SK-N-SH (cell line): ENCODE data around the gene HSPG2. TPM values are rescaled to one million over a fixed set of nuclear protein-coding genes. Genes with fewer than 3 reads are reported as not detected.

Source experiments
- CTCF ChIA-PET: fragments of 300-600, 350-600 bp; formaldehyde crosslinking; extraction: SDS; loops from one replicate; lab custom pipeline; 2021; lab: Yijun Ruan, JAX
- POLR2A ChIA-PET: fragments of 350-600 bp; sonication (Branson Sonifier 250); formaldehyde crosslinking; extraction: SDS; loops from one replicate; lab custom pipeline; 2020; ENCODE audit warnings: antibody characterized with exemption, inconsistent platforms; lab: Yijun Ruan, JAX
- DNase-seq: peaks from one replicate; pipeline ENCODE4 v3.0.0; 2012
- H2AFZ ChIP-seq: fragments of 200-600 bp; sonication (generic); 2 replicates; pipeline ENCODE4 v1.8.1; 2016; ENCODE audit warnings: antibody characterized with exemption, mild to moderate bottlenecking, low read depth
- H3F3A ChIP-seq: fragments of 200-600 bp; sonication (generic); replicated peaks from 2 replicates; pipeline ENCODE3; 2016; ENCODE audit warnings: antibody characterized with exemption, mild to moderate bottlenecking; ENCODE audit not compliant: insufficient read depth
- H3K27ac ChIP-seq, 2 experiments: fragments of 200-500 bp in 1 of 2; fragments of 200-600 bp in 1 of 2; sonication (Bioruptor generic) in 1 of 2; sonication (generic), shearing (Covaris generic) in 1 of 2; 2 replicates each; pipeline versions ENCODE4 v1.5.1 to v1.6.1; 2014 to 2016; ENCODE audit warnings: low read depth in 2 of 2, inconsistent platforms in 1 of 2, low read length in 1 of 2, mild to moderate bottlenecking in 1 of 2, mixed read lengths in 1 of 2
- H3K27me3 ChIP-seq: fragments of 200-600 bp; sonication (generic), shearing (Covaris generic); 2 replicates; pipeline ENCODE4 v1.6.1; 2016; ENCODE audit warnings: mixed run types; ENCODE audit not compliant: insufficient read depth
- H3K36me3 ChIP-seq, 2 experiments: fragments of 200-500 bp in 1 of 2; fragments of 200-600 bp in 1 of 2; sonication (Bioruptor generic) in 1 of 2; sonication (generic) in 1 of 2; replicated peaks in 1 of 2; 2 replicates each; pipeline versions ENCODE3 to v1.5.1; 2014 to 2016; ENCODE audit warnings: low read length in 1 of 2, mild to moderate bottlenecking in 1 of 2; ENCODE audit not compliant: insufficient read depth in 2 of 2, control insufficient read depth in 1 of 2
- H3K4me1 ChIP-seq, 2 experiments: fragments of 200-500 bp in 1 of 2; fragments of 200-600 bp in 1 of 2; sonication (Bioruptor generic) in 1 of 2; sonication (generic), shearing (Covaris generic) in 1 of 2; 2 replicates each; pipeline versions ENCODE4 v1.5.1 to v1.6.1; 2014 to 2016; ENCODE audit warnings: low read depth in 1 of 2, low read length in 1 of 2, mixed run types in 1 of 2; ENCODE audit not compliant: insufficient read depth in 2 of 2, control insufficient read depth in 1 of 2
- H3K4me2 ChIP-seq: fragments of 200-600 bp; sonication (generic), shearing (Covaris generic); 2 replicates; pipeline ENCODE4 v1.6.1; 2017; ENCODE audit warnings: mixed run types
- H3K4me3 ChIP-seq, 2 experiments: fragments of 200-500 bp in 1 of 2; fragments of 200-600 bp in 1 of 2; sonication (Bioruptor generic) in 1 of 2; sonication (generic), shearing (Covaris generic) in 1 of 2; 2 replicates each; pipeline versions ENCODE4 v1.5.1 to v1.8.1; 2014 to 2016; ENCODE audit warnings: low read depth in 2 of 2, inconsistent platforms in 1 of 2, low read length in 1 of 2, mild to moderate bottlenecking in 1 of 2, mixed read lengths in 1 of 2, moderate library complexity in 1 of 2
- H3K79me2 ChIP-seq: fragments of 200-600 bp; sonication (generic); 2 replicates; pipeline ENCODE4 v1.8.1; 2017; ENCODE audit warnings: mild to moderate bottlenecking; ENCODE audit not compliant: insufficient read depth
- H3K9ac ChIP-seq: fragments of 200-600 bp; sonication (generic); 2 replicates; pipeline ENCODE4 v1.6.1; 2017; ENCODE audit warnings: mixed run types
- H3K9me2 ChIP-seq: fragments of 200-600 bp; sonication (generic); 2 replicates; pipeline ENCODE4 v1.6.1; 2017; ENCODE audit warnings: mixed run types
- H3K9me3 ChIP-seq: fragments of 200-600 bp; sonication (generic); 2 replicates; pipeline ENCODE4 v1.6.1; 2017; ENCODE audit warnings: mixed run types, mild to moderate bottlenecking, moderate library complexity
- H4K20me1 ChIP-seq: fragments of 200-600 bp; sonication (generic); 2 replicates; pipeline ENCODE4 v1.6.1; 2017; ENCODE audit warnings: mild to moderate bottlenecking, mixed run types; ENCODE audit not compliant: insufficient read depth
- EP300 ChIP-seq, 2 experiments: IDR thresholded peaks; 2 replicates each; pipeline versions ENCODE4 v1.4.0 to v1.6.1; 2012; ENCODE audit warnings: borderline replicate concordance in 1 of 2, low read depth in 1 of 2, low read length in 1 of 2
- EZH2phosphoT487 ChIP-seq: fragments of 200-600 bp; sonication (generic); IDR thresholded peaks from 2 replicates; pipeline ENCODE4 v1.6.1; 2017; ENCODE audit warnings: low read depth, mixed run types, mild to moderate bottlenecking, antibody characterized with exemption, moderate library complexity, borderline replicate concordance
- FOSL2 ChIP-seq: IDR thresholded peaks from 2 replicates; pipeline ENCODE4 v1.4.0; 2012; ENCODE audit warnings: low read depth, mild to moderate bottlenecking, moderate library complexity, borderline replicate concordance
- FOXM1 ChIP-seq: IDR thresholded peaks from 2 replicates; pipeline ENCODE4 v1.4.0; 2012; ENCODE audit warnings: low read depth, mild to moderate bottlenecking
- GABPA ChIP-seq: IDR thresholded peaks from 2 replicates; pipeline ENCODE4 v1.4.0; 2012; ENCODE audit warnings: low read depth, mild to moderate bottlenecking
- MEF2A ChIP-seq: IDR thresholded peaks from 2 replicates; pipeline ENCODE4 v1.4.0; 2012; ENCODE audit warnings: low read depth, borderline replicate concordance
- NFIC ChIP-seq: IDR thresholded peaks from 2 replicates; pipeline ENCODE4 v1.4.0; 2012; ENCODE audit warnings: borderline replicate concordance
- NRF1 ChIP-seq: IDR thresholded peaks from 2 replicates; pipeline ENCODE4 v1.6.1; 2012; ENCODE audit warnings: low read depth, mild to moderate bottlenecking, low read length
- POLR2AphosphoS5 ChIP-seq: IDR thresholded peaks from 2 replicates; pipeline ENCODE4 v1.6.1; 2012; ENCODE audit warnings: low read depth, low read length
- RCOR1 ChIP-seq: fragments of 150-350 bp; IDR thresholded peaks from 2 replicates; pipeline ENCODE4 v1.6.1; 2017; ENCODE audit warnings: antibody characterized with exemption, low read length
- SIN3A ChIP-seq: IDR thresholded peaks from 2 replicates; pipeline ENCODE4 v1.6.1; 2012; ENCODE audit warnings: low read depth, mild to moderate bottlenecking, low read length, moderate library complexity, borderline replicate concordance
- SMC3 ChIP-seq: IDR thresholded peaks from 2 replicates; pipeline ENCODE4 v1.6.1; 2012; ENCODE audit warnings: low read depth, low read length, improper control_type of control experiment
- TAF1 ChIP-seq: IDR thresholded peaks from 2 replicates; pipeline ENCODE4 v1.6.1; 2012; ENCODE audit warnings: low read depth, mild to moderate bottlenecking, low read length, moderate library complexity, borderline replicate concordance
- TEAD4 ChIP-seq: IDR thresholded peaks from 2 replicates; pipeline ENCODE4 v1.4.0; 2012; ENCODE audit warnings: mild to moderate bottlenecking, borderline replicate concordance; ENCODE audit not compliant: insufficient read depth
- WGBS: methylation state at CpG from one replicate; pipeline ENCODE4 v1.1.6; 2017; ENCODE audit warnings: low lambda C conversion rate; 5-methylcytosine and 5-hydroxymethylcytosine counted together
- polyA plus RNA-seq, 3 experiments: library from polyadenylated mRNA; depleted of rRNA; stranded (reverse); fragments of >200 nt; gene quantifications; 2 replicates each; pipeline ENCODE4 v1.2.3, GENCODE V29; 2012
- TF ChIP-seq, protein P1 (sequence below): IDR thresholded peaks from 2 replicates; pipeline ENCODE4 v1.4.0; 2012; ENCODE audit warnings: low read depth, borderline replicate concordance
- TF ChIP-seq, protein P2 (sequence below): fragments of 150-350 bp; IDR thresholded peaks from 2 replicates; pipeline ENCODE4 v1.6.1; 2016; ENCODE audit warnings: mild to moderate bottlenecking, low read depth, low read length
- TF ChIP-seq, protein P3 (sequence below): IDR thresholded peaks from 2 replicates; pipeline ENCODE4 v1.4.0; 2012; ENCODE audit warnings: low read depth, borderline replicate concordance

The HSPG2 gene
- polyA plus RNA-seq, 1 of the 3 experiments (the other 2 are of a cell fraction): 28.9 TPM

DNA sequence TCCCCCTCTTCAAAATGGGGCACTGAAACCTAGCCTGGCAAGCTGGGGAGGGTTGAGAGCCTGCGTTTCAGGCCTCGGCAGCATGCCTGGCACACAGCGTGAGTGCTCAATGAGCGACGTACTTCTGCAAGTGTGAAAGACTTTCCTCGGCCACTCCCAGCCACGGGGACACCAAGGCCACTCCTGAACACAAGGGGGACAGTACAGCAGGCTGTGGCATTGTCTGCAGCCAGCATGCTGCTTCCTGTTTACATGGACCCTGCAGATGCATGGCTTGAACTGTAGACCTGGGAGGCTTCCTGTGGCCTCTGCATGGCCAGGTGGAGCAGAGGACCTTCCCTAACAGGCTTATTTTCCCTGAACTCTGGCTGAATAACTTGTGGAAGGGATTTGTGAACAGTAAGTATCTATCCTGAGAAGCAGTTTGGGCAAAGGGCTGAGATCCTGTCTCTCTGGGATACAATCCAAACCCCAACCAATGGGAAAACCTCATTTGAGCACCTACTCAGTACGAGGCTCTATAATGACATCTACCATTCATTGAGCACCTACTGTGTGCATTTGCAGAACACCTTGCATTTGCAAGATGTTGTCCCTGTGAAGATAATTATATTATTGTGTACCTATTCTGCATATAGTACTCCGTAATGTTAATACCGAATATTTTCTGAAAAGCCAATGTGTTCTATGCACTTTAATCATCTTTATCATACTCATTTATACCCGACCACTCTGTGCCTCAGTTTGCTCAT lies 9.9 kb upstream of the HSPG2 start:
- H3K36me3 ChIP-seq: no peaks in the 10 kb centered on the region
- POLR2A ChIA-PET: no interaction called here
- H3K4me3 ChIP-seq: no peak overlapping the region
- no peak overlapping the region for H3K4me2 ChIP-seq
- H3K27ac ChIP-seq: no peak overlapping the region
- no peaks in the 10 kb centered on the region for H4K20me1 ChIP-seq
- no peak for DNase-seq
- H3F3A ChIP-seq: peaks cover 11% of the 10 kb centered on the region
- H2AFZ ChIP-seq: no peak overlapping the region
- H3K27me3 ChIP-seq: no peaks in the 10 kb centered on the region
- CTCF ChIA-PET: no interaction called here
- H3K9me3 ChIP-seq: no peaks in the 10 kb centered on the region
- no peak overlapping the region for H3K9ac ChIP-seq
- no peak for TF ChIP-seq FOSL2
- no peak for TF ChIP-seq EZH2phosphoT487
- no peak for TF ChIP-seq RCOR1
- no peak for TF ChIP-seq TEAD4
- no peak for TF ChIP-seq EP300 (IDR thresholded peaks at IDR 0.05; ENCODE audit: borderline replicate concordance in 1 of 2, low read depth in 1 of 2, low read length in 1 of 2)
- TF ChIP-seq, protein P1, sequence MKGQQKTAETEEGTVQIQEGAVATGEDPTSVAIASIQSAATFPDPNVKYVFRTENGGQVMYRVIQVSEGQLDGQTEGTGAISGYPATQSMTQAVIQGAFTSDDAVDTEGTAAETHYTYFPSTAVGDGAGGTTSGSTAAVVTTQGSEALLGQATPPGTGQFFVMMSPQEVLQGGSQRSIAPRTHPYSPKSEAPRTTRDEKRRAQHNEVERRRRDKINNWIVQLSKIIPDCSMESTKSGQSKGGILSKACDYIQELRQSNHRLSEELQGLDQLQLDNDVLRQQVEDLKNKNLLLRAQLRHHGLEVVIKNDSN: no peak
- no peak for TF ChIP-seq MEF2A
- TF ChIP-seq NFIC: no peak
- no peaks in the 10 kb centered on the region for H3K9me2 ChIP-seq
- WGBS: 93% methylated on average over 10 of the region's 11 CpGs
- no peaks in the 10 kb centered on the region for H3K79me2 ChIP-seq
- H3K4me1 ChIP-seq: no peaks in the 10 kb centered on the region; a peak in 1 of 4 replicates

DNA sequence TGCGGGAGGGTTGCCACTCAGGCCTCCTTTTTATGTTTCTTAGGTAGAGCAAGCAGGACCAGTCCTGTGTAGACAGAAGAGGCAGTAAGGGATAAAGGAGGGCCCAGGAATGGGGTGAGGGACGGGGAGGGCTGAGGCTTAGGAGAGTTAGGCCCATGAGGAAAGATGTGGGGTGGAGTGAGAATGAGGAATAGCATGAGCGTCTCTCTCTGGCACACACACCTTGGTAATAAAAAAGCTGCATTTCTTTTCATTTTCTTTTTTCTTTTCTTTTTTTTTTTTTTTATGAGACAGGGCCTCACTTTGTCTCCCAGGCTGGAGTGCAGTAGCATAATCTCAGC lies 7.6 kb upstream of the HSPG2 start:
- POLR2A ChIA-PET: no interaction called here
- CTCF ChIA-PET: interaction anchor here (1.0 to 1.4 kb wide), 2 partner anchors 162 to 286 kb away, joined by 3 read pairs; partner anchors contain the start of gene USP48
- no peak for DNase-seq
- Histone ChIP-seq H3K4me3 (no peak overlapping the region), H4K20me1 (no peaks in the 10 kb centered on the region), H3K27ac (no peak overlapping the region), H3K79me2 (no peaks in the 10 kb centered on the region), H3F3A (peaks cover 20% of the 10 kb centered on the region), H3K4me2 (no peak overlapping the region), H3K9me3 (no peaks in the 10 kb centered on the region), H3K27me3 (no peaks in the 10 kb centered on the region), H3K4me1 (peaks cover 3 to 7% of the 10 kb centered on the region in 2 experiments; a peak in 2 of 4 replicates), H3K36me3 (no peaks in the 10 kb centered on the region), H3K9me2 (no peaks in the 10 kb centered on the region)
- WGBS: 97% methylated on average over 3 of the region's 3 CpGs
- TF ChIP-seq, protein P2, sequence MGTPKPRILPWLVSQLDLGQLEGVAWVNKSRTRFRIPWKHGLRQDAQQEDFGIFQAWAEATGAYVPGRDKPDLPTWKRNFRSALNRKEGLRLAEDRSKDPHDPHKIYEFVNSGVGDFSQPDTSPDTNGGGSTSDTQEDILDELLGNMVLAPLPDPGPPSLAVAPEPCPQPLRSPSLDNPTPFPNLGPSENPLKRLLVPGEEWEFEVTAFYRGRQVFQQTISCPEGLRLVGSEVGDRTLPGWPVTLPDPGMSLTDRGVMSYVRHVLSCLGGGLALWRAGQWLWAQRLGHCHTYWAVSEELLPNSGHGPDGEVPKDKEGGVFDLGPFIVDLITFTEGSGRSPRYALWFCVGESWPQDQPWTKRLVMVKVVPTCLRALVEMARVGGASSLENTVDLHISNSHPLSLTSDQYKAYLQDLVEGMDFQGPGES: no peak
- TF ChIP-seq SIN3A: no peak
- TF ChIP-seq, protein P3, sequence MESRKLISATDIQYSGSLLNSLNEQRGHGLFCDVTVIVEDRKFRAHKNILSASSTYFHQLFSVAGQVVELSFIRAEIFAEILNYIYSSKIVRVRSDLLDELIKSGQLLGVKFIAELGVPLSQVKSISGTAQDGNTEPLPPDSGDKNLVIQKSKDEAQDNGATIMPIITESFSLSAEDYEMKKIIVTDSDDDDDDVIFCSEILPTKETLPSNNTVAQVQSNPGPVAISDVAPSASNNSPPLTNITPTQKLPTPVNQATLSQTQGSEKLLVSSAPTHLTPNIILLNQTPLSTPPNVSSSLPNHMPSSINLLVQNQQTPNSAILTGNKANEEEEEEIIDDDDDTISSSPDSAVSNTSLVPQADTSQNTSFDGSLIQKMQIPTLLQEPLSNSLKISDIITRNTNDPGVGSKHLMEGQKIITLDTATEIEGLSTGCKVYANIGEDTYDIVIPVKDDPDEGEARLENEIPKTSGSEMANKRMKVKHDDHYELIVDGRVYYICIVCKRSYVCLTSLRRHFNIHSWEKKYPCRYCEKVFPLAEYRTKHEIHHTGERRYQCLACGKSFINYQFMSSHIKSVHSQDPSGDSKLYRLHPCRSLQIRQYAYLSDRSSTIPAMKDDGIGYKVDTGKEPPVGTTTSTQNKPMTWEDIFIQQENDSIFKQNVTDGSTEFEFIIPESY: no peak
- TF ChIP-seq TAF1: no peak
- TF ChIP-seq GABPA: no peak
- TF ChIP-seq NFIC: no peak
- TF ChIP-seq MEF2A: no peak
- TF ChIP-seq FOXM1: no peak
- no peak for TF ChIP-seq NRF1
- no peak for TF ChIP-seq POLR2AphosphoS5
- no peak for TF ChIP-seq EZH2phosphoT487
- no peak for TF ChIP-seq SMC3
- TF ChIP-seq, all 33 proteins: peak for 0
- H2AFZ ChIP-seq: no peak overlapping the region
- H3K9ac ChIP-seq: no peak overlapping the region
